GM12878 (cell line): ENCODE results near the gene TXNDC17.

Experiments
- CBX5 ChIP-seq: sonication (generic); IDR thresholded peaks from 2 replicates; pipeline ENCODE4 v1.6.1; 2016; ENCODE audit warnings: low read depth, moderate library complexity, mild to moderate bottlenecking, inconsistent platforms
- RUNX3 ChIP-seq: IDR thresholded peaks from 2 replicates; pipeline ENCODE4 v1.6.1; 2012; ENCODE audit warnings: low read length, inconsistent platforms
- TF ChIP-seq, protein P1 (sequence below): fragments of 450-650 bp; formaldehyde crosslinking; IDR thresholded peaks from 2 replicates; pipeline ENCODE4 v1.5.0; 2022; ENCODE audit warnings: mild to moderate bottlenecking, missing genetic modification characterization

DNA sequence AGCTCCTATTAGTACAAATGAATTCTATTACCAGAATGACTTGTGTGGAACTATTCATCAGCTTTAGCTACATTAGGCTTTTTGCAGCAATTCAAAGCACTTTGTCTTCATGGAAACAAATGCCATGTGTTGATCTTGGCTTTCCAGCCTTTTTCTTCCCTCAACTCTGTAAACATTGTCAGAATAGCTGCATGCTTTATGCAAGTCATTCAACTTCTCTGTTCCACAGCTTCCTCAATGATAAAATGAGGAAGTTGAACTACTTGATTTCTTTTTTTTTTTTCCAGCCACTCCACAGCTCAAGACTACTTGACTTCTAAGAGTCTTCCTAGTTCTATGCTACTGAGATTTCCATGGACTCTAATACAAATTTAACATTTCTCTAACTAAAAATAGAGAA lies 41.5 kb upstream of the TXNDC17 start:
- TF ChIP-seq RUNX3 (no peak), CBX5 (no peak)
- TF ChIP-seq, protein P1, sequence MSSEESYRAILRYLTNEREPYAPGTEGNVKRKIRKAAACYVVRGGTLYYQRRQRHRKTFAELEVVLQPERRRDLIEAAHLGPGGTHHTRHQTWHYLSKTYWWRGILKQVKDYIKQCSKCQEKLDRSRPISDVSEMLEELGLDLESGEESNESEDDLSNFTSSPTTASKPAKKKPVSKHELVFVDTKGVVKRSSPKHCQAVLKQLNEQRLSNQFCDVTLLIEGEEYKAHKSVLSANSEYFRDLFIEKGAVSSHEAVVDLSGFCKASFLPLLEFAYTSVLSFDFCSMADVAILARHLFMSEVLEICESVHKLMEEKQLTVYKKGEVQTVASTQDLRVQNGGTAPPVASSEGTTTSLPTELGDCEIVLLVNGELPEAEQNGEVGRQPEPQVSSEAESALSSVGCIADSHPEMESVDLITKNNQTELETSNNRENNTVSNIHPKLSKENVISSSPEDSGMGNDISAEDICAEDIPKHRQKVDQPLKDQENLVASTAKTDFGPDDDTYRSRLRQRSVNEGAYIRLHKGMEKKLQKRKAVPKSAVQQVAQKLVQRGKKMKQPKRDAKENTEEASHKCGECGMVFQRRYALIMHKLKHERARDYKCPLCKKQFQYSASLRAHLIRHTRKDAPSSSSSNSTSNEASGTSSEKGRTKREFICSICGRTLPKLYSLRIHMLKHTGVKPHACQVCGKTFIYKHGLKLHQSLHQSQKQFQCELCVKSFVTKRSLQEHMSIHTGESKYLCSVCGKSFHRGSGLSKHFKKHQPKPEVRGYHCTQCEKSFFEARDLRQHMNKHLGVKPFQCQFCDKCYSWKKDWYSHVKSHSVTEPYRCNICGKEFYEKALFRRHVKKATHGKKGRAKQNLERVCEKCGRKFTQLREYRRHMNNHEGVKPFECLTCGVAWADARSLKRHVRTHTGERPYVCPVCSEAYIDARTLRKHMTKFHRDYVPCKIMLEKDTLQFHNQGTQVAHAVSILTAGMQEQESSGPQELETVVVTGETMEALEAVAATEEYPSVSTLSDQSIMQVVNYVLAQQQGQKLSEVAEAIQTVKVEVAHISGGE (CRISPR knock-in tag): no peak
